SK-N-SH (cell line): ENCODE measurements around the gene KIF20B. TPM values are rescaled to one million over a fixed set of nuclear protein-coding genes. Genes with fewer than 3 reads are reported as not detected.

Experiments used
- CTCF ChIA-PET: fragments of 300-600, 350-600 bp; formaldehyde crosslinking; extraction: SDS; loops from one replicate; lab custom pipeline; 2021; lab: Yijun Ruan, JAX
- POLR2A ChIA-PET: fragments of 350-600 bp; sonication (Branson Sonifier 250); formaldehyde crosslinking; extraction: SDS; loops from one replicate; lab custom pipeline; 2020; ENCODE audit warnings: antibody characterized with exemption, inconsistent platforms; lab: Yijun Ruan, JAX
- DNase-seq: peaks from one replicate; pipeline ENCODE4 v3.0.0; 2012
- H2AFZ ChIP-seq: fragments of 200-600 bp; sonication (generic); 2 replicates; pipeline ENCODE4 v1.8.1; 2016; ENCODE audit warnings: antibody characterized with exemption, mild to moderate bottlenecking, low read depth
- H3F3A ChIP-seq: fragments of 200-600 bp; sonication (generic); replicated peaks from 2 replicates; pipeline ENCODE3; 2016; ENCODE audit warnings: antibody characterized with exemption, mild to moderate bottlenecking; ENCODE audit not compliant: insufficient read depth
- H3K27ac ChIP-seq, 2 experiments: fragments of 200-500 bp in 1 of 2; fragments of 200-600 bp in 1 of 2; sonication (Bioruptor generic) in 1 of 2; sonication (generic), shearing (Covaris generic) in 1 of 2; 2 replicates each; pipeline versions ENCODE4 v1.5.1 to v1.6.1; 2014 to 2016; ENCODE audit warnings: low read depth in 2 of 2, inconsistent platforms in 1 of 2, low read length in 1 of 2, mild to moderate bottlenecking in 1 of 2, mixed read lengths in 1 of 2
- H3K27me3 ChIP-seq: fragments of 200-600 bp; sonication (generic), shearing (Covaris generic); 2 replicates; pipeline ENCODE4 v1.6.1; 2016; ENCODE audit warnings: mixed run types; ENCODE audit not compliant: insufficient read depth
- H3K36me3 ChIP-seq, 2 experiments: fragments of 200-500 bp in 1 of 2; fragments of 200-600 bp in 1 of 2; sonication (Bioruptor generic) in 1 of 2; sonication (generic) in 1 of 2; replicated peaks in 1 of 2; 2 replicates each; pipeline versions ENCODE3 to v1.5.1; 2014 to 2016; ENCODE audit warnings: low read length in 1 of 2, mild to moderate bottlenecking in 1 of 2; ENCODE audit not compliant: insufficient read depth in 2 of 2, control insufficient read depth in 1 of 2
- H3K4me1 ChIP-seq, 2 experiments: fragments of 200-500 bp in 1 of 2; fragments of 200-600 bp in 1 of 2; sonication (Bioruptor generic) in 1 of 2; sonication (generic), shearing (Covaris generic) in 1 of 2; 2 replicates each; pipeline versions ENCODE4 v1.5.1 to v1.6.1; 2014 to 2016; ENCODE audit warnings: low read depth in 1 of 2, low read length in 1 of 2, mixed run types in 1 of 2; ENCODE audit not compliant: insufficient read depth in 2 of 2, control insufficient read depth in 1 of 2
- H3K4me2 ChIP-seq: fragments of 200-600 bp; sonication (generic), shearing (Covaris generic); 2 replicates; pipeline ENCODE4 v1.6.1; 2017; ENCODE audit warnings: mixed run types
- H3K4me3 ChIP-seq, 2 experiments: fragments of 200-500 bp in 1 of 2; fragments of 200-600 bp in 1 of 2; sonication (Bioruptor generic) in 1 of 2; sonication (generic), shearing (Covaris generic) in 1 of 2; 2 replicates each; pipeline versions ENCODE4 v1.5.1 to v1.8.1; 2014 to 2016; ENCODE audit warnings: low read depth in 2 of 2, inconsistent platforms in 1 of 2, low read length in 1 of 2, mild to moderate bottlenecking in 1 of 2, mixed read lengths in 1 of 2, moderate library complexity in 1 of 2
- H3K79me2 ChIP-seq: fragments of 200-600 bp; sonication (generic); 2 replicates; pipeline ENCODE4 v1.8.1; 2017; ENCODE audit warnings: mild to moderate bottlenecking; ENCODE audit not compliant: insufficient read depth
- H3K9ac ChIP-seq: fragments of 200-600 bp; sonication (generic); 2 replicates; pipeline ENCODE4 v1.6.1; 2017; ENCODE audit warnings: mixed run types
- H3K9me2 ChIP-seq: fragments of 200-600 bp; sonication (generic); 2 replicates; pipeline ENCODE4 v1.6.1; 2017; ENCODE audit warnings: mixed run types
- H3K9me3 ChIP-seq: fragments of 200-600 bp; sonication (generic); 2 replicates; pipeline ENCODE4 v1.6.1; 2017; ENCODE audit warnings: mixed run types, mild to moderate bottlenecking, moderate library complexity
- H4K20me1 ChIP-seq: fragments of 200-600 bp; sonication (generic); 2 replicates; pipeline ENCODE4 v1.6.1; 2017; ENCODE audit warnings: mild to moderate bottlenecking, mixed run types; ENCODE audit not compliant: insufficient read depth
- CHD2 ChIP-seq: fragments of 150-350 bp; IDR thresholded peaks from 2 replicates; pipeline ENCODE4 v1.6.1; 2018; ENCODE audit warnings: low read length; ENCODE audit not compliant: partially characterized antibody
- ELF1 ChIP-seq: IDR thresholded peaks from 2 replicates; pipeline ENCODE4 v1.4.0; 2012
- EP300 ChIP-seq, 2 experiments: IDR thresholded peaks; 2 replicates each; pipeline versions ENCODE4 v1.4.0 to v1.6.1; 2012; ENCODE audit warnings: borderline replicate concordance in 1 of 2, low read depth in 1 of 2, low read length in 1 of 2
- EZH2phosphoT487 ChIP-seq: fragments of 200-600 bp; sonication (generic); IDR thresholded peaks from 2 replicates; pipeline ENCODE4 v1.6.1; 2017; ENCODE audit warnings: low read depth, mixed run types, mild to moderate bottlenecking, antibody characterized with exemption, moderate library complexity, borderline replicate concordance
- FOXM1 ChIP-seq: IDR thresholded peaks from 2 replicates; pipeline ENCODE4 v1.4.0; 2012; ENCODE audit warnings: low read depth, mild to moderate bottlenecking
- MEF2A ChIP-seq: IDR thresholded peaks from 2 replicates; pipeline ENCODE4 v1.4.0; 2012; ENCODE audit warnings: low read depth, borderline replicate concordance
- MXI1 ChIP-seq: IDR thresholded peaks from 2 replicates; pipeline ENCODE4 v1.6.1; 2012; ENCODE audit warnings: mild to moderate bottlenecking, low read depth, low read length, improper control_type of control experiment
- NRF1 ChIP-seq: IDR thresholded peaks from 2 replicates; pipeline ENCODE4 v1.6.1; 2012; ENCODE audit warnings: low read depth, mild to moderate bottlenecking, low read length
- PBX3 ChIP-seq: IDR thresholded peaks from 2 replicates; pipeline ENCODE4; 2012
- RCOR1 ChIP-seq: fragments of 150-350 bp; IDR thresholded peaks from 2 replicates; pipeline ENCODE4 v1.6.1; 2017; ENCODE audit warnings: antibody characterized with exemption, low read length
- RFX5 ChIP-seq: IDR thresholded peaks from 2 replicates; pipeline ENCODE4 v1.6.1; 2012; ENCODE audit warnings: mild to moderate bottlenecking, improper control_type of control experiment, low read length
- RXRA ChIP-seq: IDR thresholded peaks from 2 replicates; pipeline ENCODE4 v1.4.0; 2012; ENCODE audit warnings: low read depth, mild to moderate bottlenecking, borderline replicate concordance
- TAF1 ChIP-seq: IDR thresholded peaks from 2 replicates; pipeline ENCODE4 v1.6.1; 2012; ENCODE audit warnings: low read depth, mild to moderate bottlenecking, low read length, moderate library complexity, borderline replicate concordance
- TCF12 ChIP-seq: IDR thresholded peaks from 2 replicates; pipeline ENCODE4 v1.4.0; 2012
- USF1 ChIP-seq: IDR thresholded peaks from 2 replicates; pipeline ENCODE4 v1.4.0; 2012; ENCODE audit warnings: low read depth, borderline replicate concordance
- WGBS: methylation state at CpG from one replicate; pipeline ENCODE4 v1.1.6; 2017; ENCODE audit warnings: low lambda C conversion rate; 5-methylcytosine and 5-hydroxymethylcytosine counted together
- polyA plus RNA-seq, 3 experiments: library from polyadenylated mRNA; depleted of rRNA; stranded (reverse); fragments of >200 nt; gene quantifications; 2 replicates each; pipeline ENCODE4 v1.2.3, GENCODE V29; 2012
- TF ChIP-seq, protein P1 (sequence below): fragments of 200-600 bp; sonication (generic); IDR thresholded peaks from 2 replicates; pipeline ENCODE4 v1.6.1; 2017; ENCODE audit warnings: antibody characterized with exemption, mild to moderate bottlenecking, moderate library complexity
- TF ChIP-seq, protein P2 (sequence below): IDR thresholded peaks from 2 replicates; pipeline ENCODE4 v1.4.0; 2012; ENCODE audit warnings: low read depth

KIF20B gene
- polyA plus RNA-seq, 1 of the 3 experiments (the other 2 are of a cell fraction): 1.5 TPM

- H3K4me2 ChIP-seq: no peak overlapping the region
- ChIA-PET POLR2A (no interaction called here), CTCF (no interaction called here)
- no peak for TF ChIP-seq NRF1
- no peak for TF ChIP-seq PBX3
- TF ChIP-seq CHD2: no peak
- TF ChIP-seq EZH2phosphoT487: no peak
- TF ChIP-seq TCF12: no peak
- TF ChIP-seq EP300 (IDR thresholded peaks at IDR 0.05; ENCODE audit: borderline replicate concordance in 1 of 2, low read depth in 1 of 2, low read length in 1 of 2): no peak
- TF ChIP-seq RFX5: no peak
- TF ChIP-seq, protein P1, sequence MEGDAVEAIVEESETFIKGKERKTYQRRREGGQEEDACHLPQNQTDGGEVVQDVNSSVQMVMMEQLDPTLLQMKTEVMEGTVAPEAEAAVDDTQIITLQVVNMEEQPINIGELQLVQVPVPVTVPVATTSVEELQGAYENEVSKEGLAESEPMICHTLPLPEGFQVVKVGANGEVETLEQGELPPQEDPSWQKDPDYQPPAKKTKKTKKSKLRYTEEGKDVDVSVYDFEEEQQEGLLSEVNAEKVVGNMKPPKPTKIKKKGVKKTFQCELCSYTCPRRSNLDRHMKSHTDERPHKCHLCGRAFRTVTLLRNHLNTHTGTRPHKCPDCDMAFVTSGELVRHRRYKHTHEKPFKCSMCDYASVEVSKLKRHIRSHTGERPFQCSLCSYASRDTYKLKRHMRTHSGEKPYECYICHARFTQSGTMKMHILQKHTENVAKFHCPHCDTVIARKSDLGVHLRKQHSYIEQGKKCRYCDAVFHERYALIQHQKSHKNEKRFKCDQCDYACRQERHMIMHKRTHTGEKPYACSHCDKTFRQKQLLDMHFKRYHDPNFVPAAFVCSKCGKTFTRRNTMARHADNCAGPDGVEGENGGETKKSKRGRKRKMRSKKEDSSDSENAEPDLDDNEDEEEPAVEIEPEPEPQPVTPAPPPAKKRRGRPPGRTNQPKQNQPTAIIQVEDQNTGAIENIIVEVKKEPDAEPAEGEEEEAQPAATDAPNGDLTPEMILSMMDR: no peak
- TF ChIP-seq, protein P2, sequence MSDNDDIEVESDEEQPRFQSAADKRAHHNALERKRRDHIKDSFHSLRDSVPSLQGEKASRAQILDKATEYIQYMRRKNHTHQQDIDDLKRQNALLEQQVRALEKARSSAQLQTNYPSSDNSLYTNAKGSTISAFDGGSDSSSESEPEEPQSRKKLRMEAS: no peak
- TF ChIP-seq ELF1: no peak
- TF ChIP-seq RXRA: no peak
- TF ChIP-seq TAF1: no peak
- TF ChIP-seq RCOR1: no peak
- TF ChIP-seq MEF2A: no peak
- TF ChIP-seq MXI1: no peak
- no peak for TF ChIP-seq FOXM1
- 100% methylated on average over 3 of the region's 3 CpGs for WGBS
- no peak overlapping the region for H3K27ac ChIP-seq
- no peaks in the 10 kb centered on the region for H3F3A ChIP-seq
- no peaks in the 10 kb centered on the region for H3K36me3 ChIP-seq
- no peaks in the 10 kb centered on the region for H3K27me3 ChIP-seq
- H4K20me1 ChIP-seq: no peaks in the 10 kb centered on the region
- no peaks in the 10 kb centered on the region for H3K79me2 ChIP-seq
- DNase-seq: no peak
- peaks cover 0 to 2% of the 10 kb centered on the region in 2 experiments; a peak in 2 of 4 replicates for H3K4me1 ChIP-seq
- H3K9me2 ChIP-seq: no peaks in the 10 kb centered on the region
- no peaks in the 10 kb centered on the region for H3K9me3 ChIP-seq
- H3K9ac ChIP-seq: no peak overlapping the region
- no peak overlapping the region for H3K4me3 ChIP-seq
- H2AFZ ChIP-seq: no peak overlapping the region
Measured at GRCh38 chr10:89695307-89695706, 6.1 kb upstream of the KIF20B start.

DNA sequence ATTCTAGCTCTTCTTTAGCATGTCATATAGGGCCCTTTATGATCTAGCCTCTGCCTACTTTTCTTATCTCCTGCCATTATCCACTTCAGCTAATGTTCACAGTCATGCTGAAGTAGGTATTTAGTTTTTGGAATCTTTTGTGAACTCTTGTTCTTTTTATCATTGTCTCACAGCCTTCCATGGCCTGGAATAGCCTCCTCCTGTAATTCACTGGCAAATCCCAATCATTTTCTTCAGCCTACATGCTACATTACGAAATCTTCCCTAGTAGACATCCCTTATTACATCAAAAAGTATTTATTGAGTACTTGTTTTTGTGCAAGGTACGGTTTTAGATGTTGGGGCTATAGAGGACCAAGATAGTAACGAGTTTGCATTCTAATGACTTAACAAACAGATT lies 3.4 kb upstream of the KIF20B start:
- Histone ChIP-seq H3F3A (peaks cover 3% of the 10 kb centered on the region), H3K36me3 (no peaks in the 10 kb centered on the region), H3K27me3 (no peaks in the 10 kb centered on the region), H3K9ac (no peak overlapping the region), H4K20me1 (no peaks in the 10 kb centered on the region), H3K9me3 (no peaks in the 10 kb centered on the region), H3K4me2 (no peak overlapping the region), H2AFZ (no peak overlapping the region), H3K27ac (no peak overlapping the region), H3K4me3 (no peak overlapping the region), H3K9me2 (no peaks in the 10 kb centered on the region), H3K4me1 (peaks cover 0 to 5% of the 10 kb centered on the region in 2 experiments; a peak in 2 of 4 replicates), H3K79me2 (peaks cover 14% of the 10 kb centered on the region)
- TF ChIP-seq NRF1: no peak
- no peak for TF ChIP-seq USF1
- no peak for TF ChIP-seq CHD2
- ChIA-PET CTCF (no interaction called here), POLR2A (no interaction called here)
- no peak for DNase-seq
- 93% methylated on average over 3 of the region's 3 CpGs for WGBS
